BLaER1 treated with 17β-estradiol and CSF1 and Interleukin-3, amounts not matched to agents 10 nM and 100 nM (cell line): ENCODE data around the gene IPPK.
"Not testable (repeated sequence)": the region's sequence is repeated elsewhere in the genome, so short reads cannot be mapped to it uniquely, and the experiment has no call there.

Experiments
- H3K27ac ChIP-seq, 11 experiments: shearing (Covaris generic); formaldehyde crosslinking; 2 replicates each; pipeline ENCODE4 v1.8.1; 2022
- H3K27me3 ChIP-seq, 11 experiments: shearing (Covaris generic); formaldehyde crosslinking; 2 replicates each; pipeline ENCODE4 v1.8.1; 2022
- H3K36me3 ChIP-seq, 11 experiments: shearing (Covaris generic); formaldehyde crosslinking; 2 replicates each; pipeline ENCODE4 v1.8.1; 2022
- H3K4me1 ChIP-seq, 10 experiments: shearing (Covaris generic); formaldehyde crosslinking; 2 replicates each; pipeline ENCODE4 v1.8.1; 2022
- H3K4me2 ChIP-seq, 11 experiments: shearing (Covaris generic); formaldehyde crosslinking; 2 replicates each; pipeline ENCODE4 v1.8.1; 2022
- H3K4me3 ChIP-seq, 10 experiments: shearing (Covaris generic); formaldehyde crosslinking; 2 replicates each; pipeline ENCODE4 v1.8.1; 2022
- H3K9ac ChIP-seq, 11 experiments: shearing (Covaris generic); formaldehyde crosslinking; 2 replicates each; pipeline ENCODE4 v1.8.1; 2022
- H3K9me3 ChIP-seq, 11 experiments: shearing (Covaris generic); formaldehyde crosslinking; replicated peaks in 1 of 11; 2 replicates each; pipeline ENCODE4 v1.8.1; 2022
- H4K20me1 ChIP-seq, 11 experiments: shearing (Covaris generic); formaldehyde crosslinking; 2 replicates each; pipeline ENCODE4 v1.8.1; 2022
- Cebpa-rat ChIP-seq, 11 experiments: shearing (Covaris generic); IDR thresholded peaks; 2 replicates each; pipeline ENCODE4 v1.8.1; 2022

IPPK gene

GRCh38 chr9:92600462-92601261 lies 69.3 kb downstream of the IPPK start:
- Histone ChIP-seq H3K36me3 (peaks cover 0 to 22% (median 16%) of the 10 kb centered on the region in 11 experiments; a peak in 15 of 22 replicates), H3K9me3 (peaks cover 21 to 28% (median 25%) of the 10 kb centered on the region in 11 experiments), H3K4me1 (peaks cover 0 to 10% (median 1%) of the 10 kb centered on the region in 10 experiments; a peak in 9 of 20 replicates), H4K20me1 (no peaks in the 10 kb centered on the region), H3K4me2 (no peak overlapping the region), H3K27ac (no peak overlapping the region), H3K4me3 (no peak overlapping the region), H3K9ac (no peak overlapping the region), H3K27me3 (no peaks in the 10 kb centered on the region)
- TF ChIP-seq Cebpa-rat (IDR thresholded peaks at IDR 0.05), result no peak

DNA sequence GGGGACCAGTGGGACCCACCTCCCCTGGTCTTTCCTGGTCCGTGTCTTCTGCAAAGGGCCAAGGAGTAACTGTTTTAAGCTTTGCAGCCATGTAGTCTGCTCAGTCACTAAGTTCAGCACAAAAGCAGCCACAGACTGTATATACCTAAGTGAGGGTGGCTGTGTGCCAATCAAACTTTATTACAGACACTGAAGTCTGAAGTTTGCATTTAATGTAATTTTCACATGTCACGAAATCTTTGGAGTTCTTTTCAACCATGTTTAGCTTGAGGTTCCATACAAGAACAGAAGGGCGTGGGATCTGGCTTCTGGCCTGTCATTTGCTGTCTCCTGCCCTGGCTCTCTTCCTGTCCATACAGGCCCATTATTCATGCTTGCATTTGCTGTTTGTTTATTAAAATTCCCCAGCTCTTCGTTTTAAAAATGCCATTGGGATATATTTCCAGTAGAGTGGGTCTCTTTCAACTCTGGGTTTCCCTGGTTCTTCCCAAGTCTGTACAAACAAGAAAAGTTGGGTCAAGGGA lies 69.9 kb downstream of the IPPK start:
- H3K36me3 ChIP-seq, result peaks cover 0 to 16% (median 12%) of the 10 kb centered on the region in 11 experiments; a peak in 14 of 22 replicates
- no peaks in the 10 kb centered on the region for H4K20me1 ChIP-seq
- H3K4me1 ChIP-seq, result peaks cover 0 to 10% (median 1%) of the 10 kb centered on the region in 10 experiments; a peak in 9 of 20 replicates
- H3K27ac ChIP-seq, result no peak overlapping the region
- no peak for TF ChIP-seq Cebpa-rat (IDR thresholded peaks at IDR 0.05)
- no peak overlapping the region for H3K4me3 ChIP-seq
- peaks cover 14 to 21% (median 19%) of the 10 kb centered on the region in 11 experiments for H3K9me3 ChIP-seq
- no peak overlapping the region for H3K4me2 ChIP-seq
- H3K27me3 ChIP-seq, result no peaks in the 10 kb centered on the region
- H3K9ac ChIP-seq, result no peak overlapping the region

DNA sequence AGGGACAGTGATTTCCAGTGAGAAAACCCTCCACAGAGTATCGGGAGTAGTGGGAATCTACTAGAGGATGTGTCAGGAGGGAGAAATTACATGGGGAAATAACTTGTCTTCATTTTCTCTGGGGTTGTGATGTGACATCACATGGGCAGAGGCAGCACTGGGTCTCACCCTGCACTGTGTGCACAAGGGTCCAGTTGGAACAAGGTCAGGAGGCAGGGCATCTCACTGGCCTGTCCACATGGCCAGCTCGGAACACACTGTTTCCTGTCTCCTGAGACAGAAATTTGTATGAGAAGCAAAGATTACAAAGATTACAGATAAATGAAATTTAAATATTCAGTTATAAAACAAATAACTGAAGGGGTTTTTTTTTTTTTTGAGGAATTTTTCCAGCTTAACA lies 71.5 kb downstream of the IPPK start:
- Histone ChIP-seq H3K4me3 (no peak overlapping the region), H4K20me1 (no peaks in the 10 kb centered on the region), H3K27me3 (no peaks in the 10 kb centered on the region), H3K9me3 (peaks cover 0 to 5% (median 3%) of the 10 kb centered on the region in 11 experiments; a peak in 17 of 22 replicates), H3K9ac (no peak overlapping the region), H3K36me3 (peaks cover 0 to under 1% (median 0%) of the 10 kb centered on the region in 11 experiments; a peak in 2 of 22 replicates), H3K27ac (no peak overlapping the region), H3K4me2 (no peak overlapping the region), H3K4me1 (peaks cover 0 to 10% (median 1%) of the 10 kb centered on the region in 10 experiments; a peak in 9 of 20 replicates)
- no peak for TF ChIP-seq Cebpa-rat (IDR thresholded peaks at IDR 0.05)

GRCh38 chr9:92595930-92596329 lies 74.0 kb downstream of the IPPK start:
- no peak overlapping the region for H3K4me3 ChIP-seq
- peak overlapping the region in 2 of 11 experiments; percentile 43 to 53; a peak in 1 of 22 replicates for H3K4me2 ChIP-seq
- H4K20me1 ChIP-seq, result no peaks in the 10 kb centered on the region
- peaks cover 0 to 12% (median 1%) of the 10 kb centered on the region in 10 experiments; a peak in 9 of 20 replicates for H3K4me1 ChIP-seq
- TF ChIP-seq Cebpa-rat (IDR thresholded peaks at IDR 0.05), result no peak
- H3K9ac ChIP-seq, result no peak overlapping the region
- no peaks in the 10 kb centered on the region for H3K9me3 ChIP-seq
- no peak overlapping the region for H3K27ac ChIP-seq
- H3K36me3 ChIP-seq, result no peaks in the 10 kb centered on the region
- no peaks in the 10 kb centered on the region for H3K27me3 ChIP-seq

- not testable (repeated sequence) for H3K36me3 ChIP-seq, H3K4me2 ChIP-seq, H3K27me3 ChIP-seq, H3K9me3 ChIP-seq, H4K20me1 ChIP-seq, H3K4me3 ChIP-seq, H3K9ac ChIP-seq, H3K27ac ChIP-seq
- H3K4me1 ChIP-seq, result peaks cover 0 to 20% (median 7%) of the 10 kb centered on the region in 10 experiments; a peak in 11 of 20 replicates
These were observed 74.9 kb downstream of the IPPK start for GRCh38 chr9:92595075-92595474.

- Histone ChIP-seq H3K9me3 (no peaks in the 10 kb centered on the region), H3K27ac (no peak overlapping the region)
- no peak for TF ChIP-seq Cebpa-rat (IDR thresholded peaks at IDR 0.05)
These were observed 76.7 kb downstream of the IPPK start for GRCh38 chr9:92592946-92593861.

DNA sequence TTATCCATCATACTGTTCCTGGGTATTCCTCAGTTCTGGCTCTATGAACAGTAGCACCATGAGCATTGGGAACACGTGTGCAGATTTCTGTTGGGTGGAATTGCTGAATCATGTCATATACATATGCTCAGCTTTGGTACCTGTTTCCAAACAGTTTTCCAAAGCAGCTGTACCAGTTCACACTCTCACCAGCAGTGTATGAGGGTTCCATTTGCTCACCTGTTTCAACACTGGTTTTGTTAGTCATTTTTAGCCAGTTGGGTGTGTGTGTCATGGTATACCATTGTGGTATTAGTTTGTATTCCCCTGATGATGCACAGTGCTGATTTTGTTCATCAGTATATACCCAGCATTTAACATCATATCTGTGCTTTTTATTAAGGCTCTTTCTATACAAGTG lies 77.4 kb downstream of the IPPK start:
- Histone ChIP-seq H3K27ac (no peak overlapping the region), H3K9me3 (peaks cover 0 to 2% (median 0%) of the 10 kb centered on the region in 11 experiments; a peak in 2 of 22 replicates), H4K20me1 (no peaks in the 10 kb centered on the region), H3K4me2 (no peak overlapping the region), H3K4me1 (peaks cover 0 to 21% (median 9%) of the 10 kb centered on the region in 10 experiments; a peak in 11 of 20 replicates), H3K9ac (no peak overlapping the region), H3K27me3 (no peaks in the 10 kb centered on the region), H3K4me3 (no peak overlapping the region), H3K36me3 (no peaks in the 10 kb centered on the region)
- no peak for TF ChIP-seq Cebpa-rat (IDR thresholded peaks at IDR 0.05)

More at GRCh38 chr9:92592946-92593861, 76.7 kb downstream of the IPPK start:
- Histone ChIP-seq H4K20me1 (no peaks in the 10 kb centered on the region), H3K4me2 (no peak overlapping the region), H3K36me3 (no peaks in the 10 kb centered on the region), H3K4me1 (peaks cover 0 to 21% (median 9%) of the 10 kb centered on the region in 10 experiments; a peak in 11 of 20 replicates), H3K9ac (no peak overlapping the region), H3K27me3 (no peaks in the 10 kb centered on the region), H3K4me3 (no peak overlapping the region)

DNA sequence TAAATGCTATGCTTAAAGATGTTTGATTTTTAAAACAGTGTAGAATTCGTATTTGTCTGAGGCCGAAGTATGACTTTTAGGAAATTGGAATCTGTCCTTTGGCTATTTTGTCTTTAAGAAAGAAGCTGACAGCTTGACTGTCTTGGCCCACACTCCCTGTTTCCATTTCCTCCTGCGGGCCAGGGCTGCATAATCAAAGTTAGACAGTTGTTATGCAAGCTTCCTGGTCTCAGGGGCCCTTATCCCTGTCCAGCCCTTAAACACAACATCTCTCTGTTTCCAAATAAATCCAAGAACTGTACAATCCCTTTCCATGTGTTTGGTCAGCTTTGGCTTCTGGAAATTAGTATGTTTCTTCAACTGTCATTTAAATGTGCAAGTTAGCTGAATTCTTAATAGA lies 79.6 kb downstream of the IPPK start:
- H3K27me3 ChIP-seq, result no peaks in the 10 kb centered on the region
- H3K27ac ChIP-seq, result no peak overlapping the region
- no peak overlapping the region for H3K9ac ChIP-seq

More for the DNA sequence above, 79.6 kb downstream of the IPPK start:
- Histone ChIP-seq H4K20me1 (no peaks in the 10 kb centered on the region), H3K9me3 (peaks cover 3 to 19% (median 14%) of the 10 kb centered on the region in 11 experiments; a peak in 14 of 22 replicates), H3K36me3 (0 out of 22 replicates have a peak, but pooled peaks cover 0 to 3% (median 0%) of the 10 kb centered on the region in 11 experiments), H3K4me3 (no peak overlapping the region), H3K4me2 (peak overlapping the region in 6 of 11 experiments; percentile 5 to 53 (median 46); a peak in 10 of 22 replicates), H3K4me1 (peaks cover 0 to 11% (median 8%) of the 10 kb centered on the region in 10 experiments; a peak in 10 of 20 replicates)
- TF ChIP-seq Cebpa-rat (IDR thresholded peaks at IDR 0.05), result no peak
